ENCODE results near the gene ETNK2. TPM values are rescaled to one million over a fixed set of nuclear protein-coding genes. Genes with fewer than 3 reads are reported as not detected.

The ETNK2 gene
- total RNA-seq, 2 donors from 2014 or later: 8.9 to 12.7 TPM

GRCh38 chr1:204134103-204134502 is 17.7 kb downstream of the ETNK2 start:
- DNase-seq (no peak), ATAC-seq (no peak)
- peaks cover 2% of the 10 kb centered on the region for H3K4me1 Mint-ChIP-seq
- no peak overlapping the region for H3K27ac Mint-ChIP-seq
- no peak overlapping the region for H3K4me3 Mint-ChIP-seq
- H3K9me3 ChIP-seq (ENCODE audit: control insufficient read depth, low read length, poor library complexity, severe bottlenecking): no peaks in the 10 kb centered on the region
- no peaks in the 10 kb centered on the region for H3K27me3 Mint-ChIP-seq
- peaks cover 3% of the 10 kb centered on the region for H3K36me3 Mint-ChIP-seq (ENCODE audit: low read depth)

DNA sequence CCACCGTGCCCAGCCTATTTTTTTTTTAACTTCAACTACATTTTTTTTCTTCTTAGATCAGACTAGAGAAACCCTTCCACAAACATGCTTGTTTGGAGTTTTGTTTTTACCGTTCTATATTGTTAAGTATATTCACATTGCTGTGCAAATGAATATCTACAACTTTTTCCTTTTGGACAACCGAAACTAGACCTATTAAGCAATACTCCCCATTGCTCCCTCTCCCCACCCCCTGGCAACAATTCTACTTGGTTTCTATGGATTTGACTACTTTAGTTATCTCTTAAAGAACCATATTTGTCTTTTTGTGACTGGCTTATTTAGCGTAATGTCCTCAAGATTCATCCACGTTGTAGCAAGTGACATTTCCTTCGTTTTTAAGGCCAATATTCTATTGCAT is 19.1 kb downstream of the ETNK2 start:
- no peak for DNase-seq
- ATAC-seq: no peak
- no peak overlapping the region for H3K27ac Mint-ChIP-seq
- no peak overlapping the region for H3K4me3 Mint-ChIP-seq
- H3K27me3 Mint-ChIP-seq: no peaks in the 10 kb centered on the region
- H3K4me1 Mint-ChIP-seq: peaks cover 4% of the 10 kb centered on the region
- H3K9me3 ChIP-seq (ENCODE audit: control insufficient read depth, low read length, poor library complexity, severe bottlenecking): no peaks in the 10 kb centered on the region
- no peaks in the 10 kb centered on the region for H3K36me3 Mint-ChIP-seq (ENCODE audit: low read depth)

DNA sequence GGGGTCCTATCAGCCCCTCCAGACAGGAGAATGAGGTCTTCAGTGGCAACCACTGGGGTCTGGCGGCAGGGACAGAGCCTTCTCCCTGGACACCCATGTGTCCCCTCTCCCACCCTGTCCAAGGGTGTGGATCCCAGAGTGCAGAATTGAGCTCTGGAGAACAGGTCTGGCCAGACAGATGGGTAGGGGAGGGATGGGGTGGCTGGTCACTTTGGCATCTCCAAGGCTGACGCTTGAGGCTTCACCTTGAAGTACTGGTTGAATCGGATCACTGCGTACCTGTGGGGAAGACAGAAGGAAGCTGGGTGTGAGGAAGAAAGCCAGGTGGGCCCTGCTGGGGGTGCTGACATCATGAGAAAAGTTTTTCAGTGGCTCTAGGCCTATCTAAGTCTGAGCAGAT is 19.9 kb downstream of the ETNK2 start:
- DNase-seq (no peak), ATAC-seq (no peak)
- Mint-ChIP-seq H3K27me3 (no peaks in the 10 kb centered on the region), H3K4me1 (peaks cover 4% of the 10 kb centered on the region), H3K4me3 (no peak overlapping the region), H3K36me3 (ENCODE audit: low read depth) (no peaks in the 10 kb centered on the region), H3K27ac (no peak overlapping the region)
- H3K9me3 ChIP-seq (ENCODE audit: control insufficient read depth, low read length, poor library complexity, severe bottlenecking): no peaks in the 10 kb centered on the region

- Mint-ChIP-seq H3K27me3 (no peaks in the 10 kb centered on the region), H3K36me3 (ENCODE audit: low read depth) (no peaks in the 10 kb centered on the region), H3K4me3 (no peak overlapping the region), H3K4me1 (peaks cover 4% of the 10 kb centered on the region), H3K27ac (peak overlapping the region; percentile 67)
- ATAC-seq: no peak
- H3K9me3 ChIP-seq (ENCODE audit: control insufficient read depth, low read length, poor library complexity, severe bottlenecking): no peaks in the 10 kb centered on the region
- no peak for DNase-seq
These were observed 20.6 kb downstream of the ETNK2 start for GRCh38 chr1:204130981-204131892.

DNA sequence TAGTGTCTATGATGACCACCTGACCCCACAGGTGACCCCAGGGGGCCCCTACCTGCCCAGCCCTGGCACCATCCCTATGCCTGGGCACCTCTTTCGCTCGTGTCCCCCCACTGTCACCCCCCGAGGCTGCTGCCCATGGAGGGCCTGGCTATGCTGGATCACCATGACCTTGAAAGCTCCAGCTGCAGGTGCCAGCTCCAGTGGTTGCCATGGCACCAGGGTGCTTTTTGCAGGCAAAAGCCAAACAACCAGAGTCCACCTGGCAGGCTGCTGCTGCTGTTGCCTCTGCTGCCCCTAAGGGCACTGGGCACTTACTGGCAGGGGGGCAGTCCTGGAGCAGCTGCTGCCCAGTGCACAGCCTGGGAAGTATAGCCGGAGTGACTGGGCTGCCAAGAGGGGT is 21.7 kb downstream of the ETNK2 start:
- Mint-ChIP-seq H3K27me3 (no peaks in the 10 kb centered on the region), H3K4me1 (peaks cover 4% of the 10 kb centered on the region), H3K36me3 (ENCODE audit: low read depth) (no peaks in the 10 kb centered on the region), H3K4me3 (no peak overlapping the region), H3K27ac (no peak overlapping the region)
- no peaks in the 10 kb centered on the region for H3K9me3 ChIP-seq (ENCODE audit: control insufficient read depth, low read length, poor library complexity, severe bottlenecking)
- DNase-seq (no peak), ATAC-seq (no peak)

DNA sequence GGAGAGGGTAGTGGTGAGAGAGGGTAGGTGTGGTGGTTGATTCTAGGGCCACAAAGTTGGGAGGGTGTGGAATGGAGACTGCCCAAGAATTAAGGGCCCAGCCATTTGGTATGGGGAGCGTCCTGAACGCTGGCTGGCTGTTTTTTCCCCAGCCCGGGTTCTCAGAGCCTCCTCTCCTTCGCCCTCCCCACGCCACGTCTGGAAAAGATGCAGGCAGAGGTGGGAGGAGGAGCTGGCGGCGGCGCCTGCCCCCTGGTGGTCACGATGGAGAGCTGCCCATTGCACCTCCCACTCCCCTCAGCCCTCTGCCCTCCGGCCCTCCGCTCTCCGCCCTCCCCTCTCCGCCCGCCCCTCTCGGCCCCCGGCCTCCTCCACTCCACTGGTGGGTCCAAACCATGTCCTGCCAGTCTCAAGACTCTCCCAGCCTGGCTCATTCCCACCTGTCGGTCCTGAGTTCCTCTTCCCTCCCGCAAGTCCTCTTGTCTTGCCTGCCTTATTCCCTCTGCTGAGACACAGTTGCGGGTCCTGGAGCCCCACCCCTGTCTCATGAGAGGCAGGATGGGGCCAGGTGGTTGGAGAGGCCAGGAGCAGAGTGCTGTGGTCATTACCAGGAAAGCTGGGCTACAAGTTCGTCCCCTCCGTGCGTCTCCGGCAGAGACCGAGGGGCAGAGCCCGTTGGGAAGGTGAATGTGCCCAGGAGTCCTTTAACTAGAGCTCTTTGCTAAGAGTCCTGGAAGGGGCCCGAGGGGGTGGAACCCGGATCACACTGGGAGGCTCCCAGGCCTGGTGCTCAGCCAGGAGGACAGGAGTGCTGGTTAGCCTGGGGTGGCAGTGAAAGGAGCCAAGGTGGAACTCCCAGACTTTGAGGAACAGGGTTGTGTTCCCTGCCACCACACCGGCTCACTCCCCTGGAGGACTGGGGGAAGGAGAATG is 22.6 kb downstream of the ETNK2 start:
- Mint-ChIP-seq H3K27me3 (no peaks in the 10 kb centered on the region), H3K4me3 (peak overlapping the region; percentile 47), H3K36me3 (ENCODE audit: low read depth) (no peaks in the 10 kb centered on the region), H3K4me1 (peaks cover 4% of the 10 kb centered on the region), H3K27ac (peak overlapping the region; percentile 39)
- peak; percentile 38 to 63 (median 52) for DNase-seq
- ATAC-seq: peak; percentile 86
- H3K9me3 ChIP-seq (ENCODE audit: control insufficient read depth, low read length, poor library complexity, severe bottlenecking): no peaks in the 10 kb centered on the region

DNA sequence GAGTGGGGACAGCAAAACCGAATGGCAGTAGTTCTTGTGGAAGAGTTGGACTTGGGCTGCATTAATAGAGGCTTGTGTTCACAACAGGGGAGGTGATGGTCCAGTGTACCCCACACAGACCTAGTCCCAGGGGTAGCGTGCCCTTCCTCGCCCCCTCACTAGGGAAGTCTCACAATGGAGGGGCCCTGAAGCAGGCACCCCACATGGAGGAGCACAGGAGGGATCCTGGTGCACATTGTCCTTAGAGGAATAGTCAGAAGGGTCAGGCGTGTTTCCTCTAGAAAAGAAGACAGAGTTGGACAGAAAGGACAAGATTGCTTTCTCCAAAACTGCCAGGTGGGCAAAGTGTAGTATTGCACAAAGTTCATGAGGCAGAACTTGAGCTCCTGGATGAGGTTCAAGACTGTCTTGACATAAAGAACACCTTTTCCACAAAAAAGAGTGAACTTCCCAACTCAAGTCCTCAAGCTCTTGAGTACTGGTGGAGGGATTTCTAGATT is 23.3 kb downstream of the ETNK2 start:
- H3K9me3 ChIP-seq (ENCODE audit: control insufficient read depth, low read length, poor library complexity, severe bottlenecking): no peaks in the 10 kb centered on the region
- no peak for DNase-seq
- no peaks in the 10 kb centered on the region for H3K36me3 Mint-ChIP-seq (ENCODE audit: low read depth)
- no peaks in the 10 kb centered on the region for H3K27me3 Mint-ChIP-seq
- peak overlapping the region; percentile 39 for H3K27ac Mint-ChIP-seq
- H3K4me1 Mint-ChIP-seq: peaks cover 4% of the 10 kb centered on the region
- peak; percentile 6 for ATAC-seq
- peak overlapping the region; percentile 47 for H3K4me3 Mint-ChIP-seq

- Mint-ChIP-seq H3K36me3 (ENCODE audit: low read depth) (no peaks in the 10 kb centered on the region), H3K27me3 (no peaks in the 10 kb centered on the region), H3K4me3 (no peak overlapping the region), H3K27ac (no peak overlapping the region), H3K4me1 (peaks cover 4% of the 10 kb centered on the region)
- no peaks in the 10 kb centered on the region for H3K9me3 ChIP-seq (ENCODE audit: control insufficient read depth, low read length, poor library complexity, severe bottlenecking)
- peak; percentile 32 for ATAC-seq
- DNase-seq: no peak
These were observed 24.1 kb downstream of the ETNK2 start for GRCh38 chr1:204127597-204128242.

DNA sequence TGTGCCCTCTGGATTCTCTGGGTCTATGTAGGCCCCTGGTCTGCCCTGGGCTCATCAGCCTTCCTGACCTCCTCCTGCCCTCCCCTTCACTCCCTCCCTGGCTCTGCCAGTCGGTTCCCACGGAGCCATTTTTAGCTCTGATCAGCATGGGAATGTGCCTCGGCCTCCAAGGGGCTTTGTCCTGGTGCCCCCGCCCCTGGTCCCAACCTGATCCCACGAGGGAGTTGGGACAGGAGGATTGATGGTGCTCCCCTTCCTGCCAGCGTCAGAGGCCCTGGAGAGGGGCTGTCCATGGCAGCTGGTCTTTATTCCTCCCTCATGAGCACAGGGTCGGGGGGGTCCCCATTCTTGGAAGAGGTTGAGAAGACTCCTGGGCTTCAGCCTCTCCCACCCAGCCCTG is 24.9 kb downstream of the ETNK2 start:
- DNase-seq (no peak), ATAC-seq (no peak)
- Mint-ChIP-seq H3K27ac (peak overlapping the region; percentile 21), H3K36me3 (ENCODE audit: low read depth) (no peaks in the 10 kb centered on the region), H3K4me1 (peaks cover 4% of the 10 kb centered on the region), H3K27me3 (no peaks in the 10 kb centered on the region), H3K4me3 (no peak overlapping the region)
- no peaks in the 10 kb centered on the region for H3K9me3 ChIP-seq (ENCODE audit: control insufficient read depth, low read length, poor library complexity, severe bottlenecking)

GRCh38 chr1:204126386-204126785 is 25.5 kb downstream of the ETNK2 start:
- ATAC-seq: no peak
- no peaks in the 10 kb centered on the region for H3K27me3 Mint-ChIP-seq
- H3K9me3 ChIP-seq (ENCODE audit: control insufficient read depth, low read length, poor library complexity, severe bottlenecking): no peaks in the 10 kb centered on the region
- DNase-seq: no peak
- no peak overlapping the region for H3K4me3 Mint-ChIP-seq
- H3K27ac Mint-ChIP-seq: peak overlapping the region; percentile 21
- H3K36me3 Mint-ChIP-seq (ENCODE audit: low read depth): no peaks in the 10 kb centered on the region
- H3K4me1 Mint-ChIP-seq: peaks cover 4% of the 10 kb centered on the region

- no peak for DNase-seq
- Mint-ChIP-seq H3K27ac (no peak overlapping the region), H3K36me3 (ENCODE audit: low read depth) (no peaks in the 10 kb centered on the region), H3K4me1 (peaks cover 4% of the 10 kb centered on the region), H3K27me3 (no peaks in the 10 kb centered on the region), H3K4me3 (no peak overlapping the region)
- H3K9me3 ChIP-seq (ENCODE audit: control insufficient read depth, low read length, poor library complexity, severe bottlenecking): no peaks in the 10 kb centered on the region
- ATAC-seq: no peak
These were observed 26.0 kb downstream of the ETNK2 start for GRCh38 chr1:204125759-204126351.

DNA sequence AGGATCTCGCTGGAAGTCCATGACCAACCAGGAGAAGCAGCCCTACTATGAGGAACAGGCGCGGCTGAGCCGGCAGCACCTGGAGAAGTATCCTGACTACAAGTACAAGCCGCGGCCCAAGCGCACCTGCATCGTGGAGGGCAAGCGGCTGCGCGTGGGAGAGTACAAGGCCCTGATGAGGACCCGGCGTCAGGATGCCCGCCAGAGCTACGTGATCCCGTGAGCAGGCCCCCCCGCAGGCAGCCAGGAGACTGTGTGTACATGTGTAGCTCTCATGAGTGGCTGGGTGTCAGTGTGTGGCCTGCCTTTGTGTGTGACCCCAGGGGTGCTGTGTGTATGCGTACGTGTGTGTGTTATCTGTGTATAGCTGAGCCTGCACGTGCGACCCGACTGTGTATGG is 27.2 kb downstream of the ETNK2 start:
- Mint-ChIP-seq H3K27me3 (no peaks in the 10 kb centered on the region), H3K27ac (no peak overlapping the region), H3K4me3 (no peak overlapping the region), H3K4me1 (peaks cover 4% of the 10 kb centered on the region), H3K36me3 (ENCODE audit: low read depth) (no peaks in the 10 kb centered on the region)
- ATAC-seq (no peak), DNase-seq (no peak)
- no peaks in the 10 kb centered on the region for H3K9me3 ChIP-seq (ENCODE audit: control insufficient read depth, low read length, poor library complexity, severe bottlenecking)
